DOHH2 (cell line): ENCODE measurements around the gene C14orf132.

Source experiments
- H3F3A ChIP-seq: fragments of 200-600 bp; sonication (generic), shearing (Covaris generic); 2 replicates; pipeline ENCODE4 v1.6.0; 2016; ENCODE audit warnings: antibody characterized with exemption, mild to moderate bottlenecking; ENCODE audit not compliant: control insufficient read depth, insufficient read depth
- H3K27ac ChIP-seq: fragments of 200-600 bp; sonication (generic); 2 replicates; pipeline ENCODE4 v1.5.1; 2014; ENCODE audit warnings: low read depth, mild to moderate bottlenecking, low read length, moderate library complexity
- H3K27me3 ChIP-seq: fragments of 200-600 bp; sonication (generic); 2 replicates; pipeline ENCODE4 v1.6.1; 2014; ENCODE audit warnings: mild to moderate bottlenecking, low read length, mixed read lengths; ENCODE audit not compliant: control insufficient read depth
- H3K36me3 ChIP-seq: fragments of 200-600 bp; sonication (generic); 2 replicates; pipeline ENCODE4 v1.6.1; 2014; ENCODE audit warnings: mild to moderate bottlenecking, low read length, moderate library complexity, mixed read lengths; ENCODE audit not compliant: control insufficient read depth
- H3K4me1 ChIP-seq: fragments of 200-600 bp; sonication (generic); 2 replicates; pipeline ENCODE4 v1.6.1; 2014; ENCODE audit warnings: mild to moderate bottlenecking, low read length, mixed read lengths; ENCODE audit not compliant: control insufficient read depth
- H3K4me2 ChIP-seq: fragments of 200-600 bp; sonication (generic); 2 replicates; pipeline ENCODE4 v1.6.0; 2014; ENCODE audit warnings: mild to moderate bottlenecking, low read length, moderate library complexity
- H3K4me3 ChIP-seq: fragments of 200-600 bp; sonication (generic); 2 replicates; pipeline ENCODE4 v1.5.1; 2014; ENCODE audit warnings: mild to moderate bottlenecking, low read length, mixed read lengths
- H3K79me2 ChIP-seq: fragments of 200-600 bp; sonication (generic); 2 replicates; pipeline ENCODE4 v1.6.1; 2014; ENCODE audit warnings: mild to moderate bottlenecking, low read length, mixed read lengths; ENCODE audit not compliant: control insufficient read depth
- H3K9me2 ChIP-seq: fragments of 200-600 bp; sonication (generic); replicated peaks from 2 replicates; pipeline ENCODE4 v1.6.1; 2014; ENCODE audit warnings: mild to moderate bottlenecking, low read length, mixed read lengths; ENCODE audit not compliant: control insufficient read depth
- H3K9me3 ChIP-seq: fragments of 200-600 bp; sonication (generic); 2 replicates; pipeline ENCODE4 v1.6.1; 2014; ENCODE audit warnings: antibody characterized with exemption, low read length, mixed read lengths; ENCODE audit not compliant: control insufficient read depth, insufficient read depth
- H4K20me1 ChIP-seq: fragments of 200-600 bp; sonication (generic); 2 replicates; pipeline ENCODE4 v1.6.0; 2014; ENCODE audit warnings: low read depth, mild to moderate bottlenecking, antibody characterized with exemption, low read length, moderate library complexity; ENCODE audit not compliant: control insufficient read depth, insufficient read depth
- CTCF ChIP-seq: fragments of 200-600 bp; sonication (generic); IDR thresholded peaks from one replicate; pipeline ENCODE4 v1.5.1; 2014; ENCODE audit warnings: antibody characterized with exemption, mild to moderate bottlenecking, low read depth, low read length; ENCODE audit not compliant: poor library complexity, severe bottlenecking
- EZH2phosphoT487 ChIP-seq: fragments of 200-600 bp; sonication (generic); IDR thresholded peaks from 2 replicates; pipeline ENCODE4 v1.6.1; 2017; ENCODE audit warnings: borderline replicate concordance, mild to moderate bottlenecking, antibody characterized with exemption, low read length, moderate library complexity, mixed read lengths

The C14orf132 gene

DNA sequence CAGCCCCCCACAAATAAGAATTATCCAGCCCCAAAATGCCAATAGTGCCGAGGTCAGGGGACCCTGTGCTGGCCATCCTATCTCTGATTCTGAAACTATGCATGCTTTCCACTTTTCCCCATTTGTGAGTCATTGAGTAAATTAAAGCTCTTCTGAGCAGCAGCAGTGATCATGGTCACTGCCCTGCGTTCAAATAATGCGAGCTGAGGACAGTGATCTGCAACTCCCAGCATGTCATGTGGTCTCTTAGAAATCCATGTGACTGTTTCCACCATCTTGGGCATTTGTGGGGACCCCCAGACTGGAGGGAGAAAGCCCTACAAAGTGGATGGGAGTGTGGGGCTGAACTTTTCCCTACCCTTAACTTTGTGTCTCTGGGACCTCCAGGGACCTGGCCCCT lies 53.8 kb downstream of the C14orf132 start:
- no peak overlapping the region for H3K4me2 ChIP-seq
- H4K20me1 ChIP-seq: no peaks in the 10 kb centered on the region
- H3K9me2 ChIP-seq: no peaks in the 10 kb centered on the region
- H3K27me3 ChIP-seq: no peaks in the 10 kb centered on the region
- H3K27ac ChIP-seq: no peak overlapping the region
- H3K4me1 ChIP-seq: no peaks in the 10 kb centered on the region
- no peak overlapping the region for H3K4me3 ChIP-seq
- H3K36me3 ChIP-seq: no peaks in the 10 kb centered on the region
- no peaks in the 10 kb centered on the region for H3K79me2 ChIP-seq
- H3F3A ChIP-seq: no peaks in the 10 kb centered on the region
- no peak for TF ChIP-seq EZH2phosphoT487
- no peak for TF ChIP-seq CTCF
- H3K9me3 ChIP-seq: no peaks in the 10 kb centered on the region

DNA sequence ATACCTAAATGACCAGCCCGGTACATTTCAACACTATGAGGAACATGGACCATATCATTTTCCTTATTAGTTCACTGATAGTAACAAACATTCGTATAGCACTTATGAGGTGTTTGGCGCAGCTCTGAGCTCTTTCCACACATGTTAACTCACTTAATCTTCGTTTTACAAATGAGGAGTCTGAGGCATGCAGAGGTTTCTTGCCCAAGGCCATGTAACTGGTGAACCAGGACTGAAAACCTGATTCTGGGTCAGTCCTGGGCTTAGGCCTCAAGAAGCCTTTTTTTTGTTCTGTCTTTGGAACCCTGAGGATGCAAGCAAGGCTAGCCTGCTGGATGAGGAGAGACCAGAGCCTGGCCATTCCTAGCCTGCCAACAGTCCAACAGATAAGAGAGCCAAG lies 55.0 kb downstream of the C14orf132 start:
- H3K27me3 ChIP-seq: no peaks in the 10 kb centered on the region
- no peak overlapping the region for H3K4me2 ChIP-seq
- H3K4me1 ChIP-seq: peaks cover 4% of the 10 kb centered on the region; the same call in 1 of the 2 replicates
- H3K36me3 ChIP-seq: no peaks in the 10 kb centered on the region
- no peak overlapping the region for H3K27ac ChIP-seq
- H3K79me2 ChIP-seq: no peaks in the 10 kb centered on the region
- H3K9me3 ChIP-seq: no peaks in the 10 kb centered on the region
- H3K4me3 ChIP-seq: no peak overlapping the region
- TF ChIP-seq CTCF (no peak), EZH2phosphoT487 (no peak)
- no peaks in the 10 kb centered on the region for H3K9me2 ChIP-seq
- no peaks in the 10 kb centered on the region for H4K20me1 ChIP-seq
- no peaks in the 10 kb centered on the region for H3F3A ChIP-seq

DNA sequence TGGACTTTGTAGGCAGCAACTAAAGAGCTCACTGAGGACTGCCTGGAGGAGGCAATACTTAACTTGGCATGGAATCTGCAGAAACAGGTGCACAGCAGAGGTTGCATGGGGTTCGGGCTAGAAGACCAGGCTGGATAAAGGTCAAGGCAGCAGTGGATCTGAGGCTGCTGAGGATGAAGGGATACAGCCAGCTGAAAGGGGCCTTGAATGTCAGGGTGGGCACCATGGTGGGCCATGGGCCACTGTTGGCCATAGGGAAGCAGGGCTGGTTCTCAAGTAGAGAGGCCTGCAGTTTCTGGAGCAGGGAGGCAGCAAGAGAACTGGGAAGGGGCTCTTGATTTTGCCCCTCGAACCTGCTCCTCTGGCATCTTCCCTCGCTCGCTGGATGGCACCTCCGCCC lies 55.5 kb downstream of the C14orf132 start:
- no peaks in the 10 kb centered on the region for H3K36me3 ChIP-seq
- no peaks in the 10 kb centered on the region for H3K27me3 ChIP-seq
- H3F3A ChIP-seq: no peaks in the 10 kb centered on the region
- H3K27ac ChIP-seq: no peak overlapping the region
- no peak overlapping the region for H3K4me2 ChIP-seq
- H4K20me1 ChIP-seq: no peaks in the 10 kb centered on the region
- no peaks in the 10 kb centered on the region for H3K9me3 ChIP-seq
- no peak overlapping the region for H3K4me3 ChIP-seq
- no peaks in the 10 kb centered on the region for H3K79me2 ChIP-seq
- no peaks in the 10 kb centered on the region for H3K9me2 ChIP-seq
- TF ChIP-seq CTCF (no peak), EZH2phosphoT487 (no peak)
- peaks cover 4% of the 10 kb centered on the region; the same call in 1 of the 2 replicates for H3K4me1 ChIP-seq

DNA sequence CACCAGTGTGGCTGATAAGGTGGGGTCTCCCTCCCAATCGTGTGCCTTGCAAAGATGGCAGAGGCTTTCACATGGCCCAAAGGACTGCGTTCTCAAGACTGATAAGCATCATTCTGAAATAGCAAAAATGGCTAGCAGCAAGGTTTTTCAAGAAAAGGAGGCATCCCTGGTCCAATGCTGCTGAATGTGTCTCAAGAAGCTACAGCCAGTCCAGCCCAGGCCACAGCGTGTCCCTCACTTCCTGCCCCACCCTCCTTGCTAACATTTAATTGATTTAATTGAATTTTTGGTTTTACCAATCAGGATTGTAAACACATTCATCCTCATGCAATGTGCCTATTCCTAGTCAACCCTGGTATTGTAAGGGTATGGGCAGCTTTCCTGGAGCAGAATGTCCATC lies 55.9 kb downstream of the C14orf132 start:
- H3K4me1 ChIP-seq: peaks cover 4% of the 10 kb centered on the region; the same call in 1 of the 2 replicates
- H3K27me3 ChIP-seq: no peaks in the 10 kb centered on the region
- no peak overlapping the region for H3K4me2 ChIP-seq
- H3K36me3 ChIP-seq: no peaks in the 10 kb centered on the region
- no peak overlapping the region for H3K4me3 ChIP-seq
- no peaks in the 10 kb centered on the region for H3K9me3 ChIP-seq
- no peaks in the 10 kb centered on the region for H3F3A ChIP-seq
- no peaks in the 10 kb centered on the region for H4K20me1 ChIP-seq
- no peaks in the 10 kb centered on the region for H3K79me2 ChIP-seq
- TF ChIP-seq EZH2phosphoT487 (no peak), CTCF (no peak)
- H3K27ac ChIP-seq: no peak overlapping the region
- H3K9me2 ChIP-seq: no peaks in the 10 kb centered on the region
